NCI-H1048 (cell line): ENCODE results near the gene SQOR.

Experiments
- DNase-seq: peaks from one replicate; lab custom pipeline; 2025; lab: John Stamatoyannopoulos, UW

SQOR gene

DNA sequence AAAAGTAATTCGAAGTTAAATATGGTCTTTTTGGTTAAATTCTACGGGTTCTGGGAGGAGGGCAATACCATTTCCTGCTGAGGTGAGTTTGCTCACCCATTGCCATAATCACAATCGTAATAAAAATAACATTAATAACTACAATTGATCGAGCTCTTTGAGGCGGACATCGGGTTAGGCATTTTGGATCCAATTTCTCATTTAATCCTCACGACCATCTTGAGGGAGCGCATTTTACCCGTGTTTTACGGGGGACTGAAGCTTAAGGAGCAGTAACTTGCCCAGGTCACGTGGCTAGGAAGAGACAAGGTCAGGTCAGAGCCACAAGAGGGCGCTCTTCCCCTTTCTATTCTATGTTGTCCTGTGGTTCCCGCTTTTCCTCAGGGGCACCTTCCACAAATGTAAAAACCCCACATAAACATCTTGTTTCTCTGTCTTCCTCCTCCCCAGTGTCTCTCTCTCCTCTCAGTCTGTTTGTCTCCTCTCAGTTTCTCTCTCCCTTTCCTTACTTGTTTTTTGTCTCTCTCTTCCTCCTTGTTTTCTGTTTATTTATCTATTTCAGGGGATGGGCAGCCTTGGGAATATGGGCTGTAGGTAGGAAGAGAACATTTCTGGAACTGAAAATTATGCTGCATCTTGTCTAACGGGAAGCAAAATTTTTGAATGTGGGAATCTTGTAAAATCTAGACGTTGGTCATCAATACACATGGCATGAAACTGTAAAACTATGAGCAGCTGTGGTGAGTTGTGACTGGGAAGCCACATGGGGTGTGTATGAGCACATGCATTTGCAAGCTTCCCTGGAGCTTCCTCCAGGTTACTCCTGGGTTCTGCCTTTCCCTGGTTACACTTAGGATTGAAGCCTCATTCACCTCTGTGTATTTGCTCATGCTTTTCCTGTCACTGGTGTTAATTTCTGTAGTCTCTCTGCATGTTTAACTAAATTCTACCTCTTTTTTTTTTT is 71.0 kb downstream of the SQOR start:
- peak; percentile 54 for DNase-seq

DNA sequence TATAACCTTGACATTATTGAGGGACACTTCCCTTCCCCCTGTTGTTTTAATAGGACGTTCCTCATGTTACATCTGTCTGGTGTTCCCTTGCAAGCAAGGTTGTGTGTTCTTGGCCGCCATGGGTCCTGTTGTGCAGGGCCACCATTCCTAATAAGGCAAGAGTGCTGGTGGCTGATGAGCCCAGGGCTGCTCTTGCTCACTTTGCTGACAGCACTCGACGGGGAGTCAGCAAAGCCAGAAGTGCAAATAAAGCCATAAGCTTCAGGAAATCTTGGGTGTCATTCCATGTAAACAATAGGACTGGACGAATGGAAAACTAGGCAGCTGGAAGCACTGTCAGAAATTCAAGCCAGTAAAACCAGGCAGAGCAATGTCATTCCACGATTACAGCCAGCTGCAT is 75.8 kb downstream of the SQOR start:
- no peak for DNase-seq

DNA sequence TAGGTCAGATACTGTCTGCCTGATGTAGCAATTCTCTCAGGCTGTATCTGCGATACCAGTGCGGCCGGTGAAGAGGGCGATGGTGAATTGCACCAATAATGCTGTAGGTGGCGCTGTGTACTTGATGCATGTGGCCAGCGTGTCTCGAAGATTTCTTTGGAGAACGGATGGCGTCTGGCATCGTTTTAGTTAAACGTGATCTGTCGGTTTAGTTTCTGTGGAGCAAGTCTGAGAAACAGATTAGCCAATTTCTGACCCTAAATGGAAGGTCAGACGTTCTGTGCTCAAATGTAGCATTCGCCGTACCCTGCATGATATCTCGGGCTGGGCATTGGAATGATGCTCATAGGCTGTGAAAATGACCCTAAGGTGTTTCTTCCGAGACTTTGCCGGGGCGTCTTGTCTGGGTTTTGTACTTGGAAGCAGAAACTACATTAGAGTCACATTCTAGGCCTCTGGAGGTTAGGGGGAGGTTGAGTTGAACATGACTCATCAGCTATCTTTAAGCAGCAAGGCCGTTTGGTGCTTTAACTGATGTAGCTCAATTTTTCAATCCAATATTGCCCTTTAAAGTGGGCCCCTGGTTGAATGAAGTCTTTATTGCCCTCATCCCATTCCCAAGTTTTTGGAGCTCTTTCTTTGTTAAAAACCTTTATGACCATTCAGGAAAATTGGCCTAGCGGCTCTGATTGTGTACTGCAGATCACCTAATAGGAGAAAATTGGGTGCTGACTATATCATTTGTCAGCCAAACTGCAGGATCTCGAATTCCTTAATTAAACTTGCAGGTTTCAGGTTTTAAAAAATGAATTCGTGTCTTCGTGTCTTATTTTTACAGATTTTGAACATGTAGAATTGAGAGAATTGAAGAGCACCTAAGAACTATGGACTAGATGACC is 80.0 kb downstream of the SQOR start:
- peak; percentile 23 for DNase-seq

DNA sequence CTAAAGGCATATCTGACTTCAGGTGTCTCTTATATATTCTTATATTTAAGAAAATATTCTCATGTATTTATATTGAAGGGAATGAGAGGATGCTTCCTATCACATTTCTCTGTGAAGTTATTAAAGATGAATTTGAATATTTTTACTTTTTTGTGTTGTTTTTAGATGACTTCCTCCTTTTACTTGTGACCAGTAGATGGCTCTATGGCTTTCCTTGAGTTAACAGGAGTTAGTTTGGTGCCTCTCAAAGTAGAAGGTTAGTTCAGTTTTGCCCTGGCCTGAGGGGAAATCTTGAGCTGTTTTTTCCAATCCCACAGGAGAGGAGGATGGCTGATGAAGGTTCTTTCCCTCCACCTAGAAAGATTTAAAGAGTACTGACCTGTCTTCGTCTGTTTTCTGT is 80.7 kb downstream of the SQOR start:
- no peak for DNase-seq

DNA sequence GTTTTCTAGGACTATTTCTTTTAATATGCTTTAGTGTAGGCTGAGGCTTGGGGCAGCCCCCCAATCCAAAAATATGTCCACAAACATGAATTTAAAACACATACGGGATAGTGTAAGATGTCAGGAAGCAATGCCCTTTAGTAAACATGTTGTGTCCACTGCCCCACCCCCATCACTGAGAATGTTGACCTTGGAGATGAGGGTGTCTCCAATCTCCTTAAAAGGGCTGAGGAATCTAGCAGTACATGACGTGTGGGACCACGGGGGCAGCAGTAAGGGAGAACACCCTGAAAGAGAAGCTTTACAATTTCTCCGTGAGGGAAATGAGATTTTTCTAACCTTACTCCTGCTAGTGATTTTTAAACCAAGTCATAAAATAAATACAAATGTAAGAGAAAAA is 84.7 kb downstream of the SQOR start:
- DNase-seq, result no peak

DNA sequence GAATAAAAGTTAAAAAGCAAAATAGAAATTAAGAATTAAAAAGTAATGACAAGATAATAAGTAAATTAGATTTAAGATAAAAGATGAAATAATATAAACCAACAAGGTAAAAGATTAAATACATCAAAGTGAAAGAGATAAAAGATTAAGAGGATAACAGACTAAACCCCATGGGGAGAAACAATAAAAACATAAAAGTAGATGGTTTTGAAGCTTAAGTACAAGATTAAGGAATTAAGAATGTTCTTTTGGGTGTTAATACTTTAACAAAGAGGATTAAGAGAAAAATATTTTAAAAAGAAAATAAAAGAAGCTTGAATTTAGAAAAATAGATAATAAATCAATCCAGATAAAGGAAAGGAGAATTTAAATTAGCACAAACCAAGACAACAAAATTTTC is 85.4 kb downstream of the SQOR start:
- no peak for DNase-seq

DNA sequence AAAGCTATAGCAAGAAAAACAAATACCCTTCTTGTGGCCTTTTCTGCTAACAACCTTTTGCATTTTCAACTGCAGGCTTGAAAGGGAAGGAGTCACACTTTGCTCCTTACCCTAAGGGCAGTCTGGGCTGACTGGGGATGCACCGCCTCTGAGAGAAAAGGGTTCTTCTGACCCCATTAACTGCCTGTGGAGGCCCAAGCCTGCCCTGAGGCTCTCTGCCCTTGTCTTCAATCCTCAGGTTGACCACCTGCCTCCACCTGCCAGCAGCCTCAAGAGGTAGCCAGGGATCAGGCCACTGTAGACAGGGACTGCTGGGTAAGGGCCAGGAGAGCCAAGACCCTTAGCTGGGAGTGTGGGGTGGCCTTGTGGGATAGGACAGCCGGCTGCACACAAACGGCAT is 93.8 kb downstream of the SQOR start:
- DNase-seq, result no peak

DNA sequence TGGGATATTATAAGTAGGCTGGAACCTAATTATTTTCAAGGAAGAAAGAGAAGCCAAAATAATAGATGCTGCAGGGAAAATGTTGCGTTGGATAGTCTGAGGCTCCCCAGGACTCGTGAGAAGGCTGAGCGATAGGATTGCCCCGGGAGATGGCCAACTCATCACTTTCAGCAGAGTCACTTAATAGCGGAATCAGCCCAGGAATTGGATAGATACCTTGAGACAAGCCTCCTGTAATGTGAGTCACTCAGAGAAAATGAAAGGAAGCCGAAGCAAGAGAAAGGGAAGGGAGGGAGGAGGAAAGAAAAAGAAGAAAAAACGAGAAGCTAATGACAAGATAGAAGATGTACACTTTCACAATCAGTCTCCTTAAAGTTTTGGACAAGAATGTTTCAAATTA is 94.3 kb downstream of the SQOR start:
- DNase-seq, result no peak

DNA sequence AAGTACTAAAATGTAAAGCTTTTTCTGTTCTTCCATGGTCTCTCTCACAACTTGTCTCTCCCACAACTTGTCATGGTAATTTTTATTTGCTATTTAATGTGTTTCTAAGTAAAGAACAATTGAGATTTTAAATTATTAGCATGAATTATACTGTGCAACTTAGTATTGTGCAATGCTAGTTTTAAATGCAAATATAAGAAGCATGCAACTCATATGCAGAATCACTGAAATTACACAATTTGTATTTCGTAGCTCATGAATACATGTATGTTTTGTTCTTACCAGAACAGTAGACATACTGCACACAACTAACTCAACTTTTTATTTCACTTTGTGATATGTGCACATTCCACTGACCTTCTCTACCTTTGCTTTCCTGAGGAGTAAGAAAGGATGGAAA is 96.5 kb downstream of the SQOR start:
- no peak for DNase-seq

DNA sequence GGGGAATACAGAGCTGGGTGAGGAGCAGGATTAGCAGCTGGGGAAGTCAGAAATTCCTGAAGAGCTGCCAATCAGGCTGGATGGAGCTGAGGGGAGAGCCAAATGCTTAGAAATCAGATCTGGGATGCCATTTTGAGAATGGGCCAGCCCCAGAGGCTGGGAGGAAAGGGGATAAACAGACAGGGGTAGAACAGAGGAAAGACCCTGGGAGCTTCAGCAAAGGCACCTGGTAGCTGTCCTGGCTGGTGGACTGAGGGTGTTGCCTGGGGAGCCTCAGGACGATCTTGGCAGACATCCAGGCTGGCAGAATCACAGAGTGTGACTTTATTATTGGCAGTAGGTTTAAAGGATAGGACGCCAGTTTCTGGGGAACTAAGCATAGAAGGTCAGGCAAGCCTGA is 97.8 kb downstream of the SQOR start:
- no peak for DNase-seq

DNA sequence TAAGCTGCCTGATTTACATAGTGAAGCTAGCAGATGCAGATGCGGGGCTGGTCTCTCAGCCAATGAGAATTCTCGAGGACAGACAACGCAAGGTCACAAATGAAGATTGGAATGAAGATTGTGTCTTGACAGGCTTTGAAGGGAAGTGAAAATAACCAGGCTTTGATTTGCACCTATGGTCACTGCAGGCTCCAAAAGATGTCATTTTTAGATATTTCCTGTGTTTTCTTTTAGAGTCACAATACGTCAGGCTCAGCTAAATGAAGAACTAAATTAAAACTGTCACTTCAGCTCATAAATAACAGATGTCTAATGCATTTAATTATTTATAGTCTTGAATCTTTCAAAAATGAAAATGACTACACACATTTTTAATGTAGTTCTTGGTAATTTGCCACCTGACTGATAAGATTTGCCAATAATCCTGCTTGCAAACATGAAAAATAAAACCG is 99.5 kb downstream of the SQOR start:
- no peak for DNase-seq
